WTC11 (cell line): ENCODE measurements around the gene MARVELD1.

Experiments used
- AR ChIP-seq: fragments of 250-450 bp; sonication (Bioruptor Pico); IDR thresholded peaks from 2 replicates; pipeline ENCODE4 v1.9.0; 2021; ENCODE audit warnings: mild to moderate bottlenecking
- CTCF ChIP-seq: fragments of 200-600 bp; IDR thresholded peaks from 2 replicates; pipeline ENCODE4 v1.8.0; 2022; ENCODE audit warnings: antibody characterized with exemption
- FOXP4 ChIP-seq: sonication (generic); formaldehyde crosslinking; IDR thresholded peaks from 2 replicates; pipeline ENCODE4 v1.8.0; 2022; ENCODE audit warnings: mild to moderate bottlenecking, missing genetic modification reagents
- PRRX2 ChIP-seq: fragments of 250-450 bp; sonication (Bioruptor Pico); IDR thresholded peaks from 2 replicates; pipeline ENCODE4 v1.8.0; 2021; ENCODE audit warnings: mild to moderate bottlenecking
- RELA ChIP-seq: sonication (generic); formaldehyde crosslinking; IDR thresholded peaks from 2 replicates; pipeline ENCODE4 v1.8.1; 2022; ENCODE audit warnings: missing genetic modification reagents, mild to moderate bottlenecking, borderline replicate concordance

- no peak for TF ChIP-seq PRRX2 (CRISPR knock-in tag)
- TF ChIP-seq CTCF: no peak
- TF ChIP-seq RELA (CRISPR knock-in tag): no peak
- no peak for TF ChIP-seq AR
- no peak for TF ChIP-seq FOXP4
Measured at GRCh38 chr10:97711640-97712572, 1.6 kb upstream of the MARVELD1 start.
